Testis (tissue), 2 donors: ENCODE measurements around the gene OFD1.

Source experiments
- POLR2A ChIP-seq: fragments of 450-650 bp; IDR thresholded peaks from one replicate; pipeline ENCODE4 v1.6.1; 2017; ENCODE audit warnings: antibody characterized with exemption, mild to moderate bottlenecking, moderate library complexity
- TF ChIP-seq, protein P1 (sequence below), 3 experiments: fragments of 450-650 bp in 2 of 3; fragments of 200-600 bp in 1 of 3; sonication (generic) in 1 of 3; IDR thresholded peaks; one replicate each; pipeline ENCODE4 v1.5.1; 2016 to 2019; ENCODE audit warnings: antibody characterized with exemption in 3 of 3, mild to moderate bottlenecking in 2 of 3, moderate library complexity in 1 of 3

DNA sequence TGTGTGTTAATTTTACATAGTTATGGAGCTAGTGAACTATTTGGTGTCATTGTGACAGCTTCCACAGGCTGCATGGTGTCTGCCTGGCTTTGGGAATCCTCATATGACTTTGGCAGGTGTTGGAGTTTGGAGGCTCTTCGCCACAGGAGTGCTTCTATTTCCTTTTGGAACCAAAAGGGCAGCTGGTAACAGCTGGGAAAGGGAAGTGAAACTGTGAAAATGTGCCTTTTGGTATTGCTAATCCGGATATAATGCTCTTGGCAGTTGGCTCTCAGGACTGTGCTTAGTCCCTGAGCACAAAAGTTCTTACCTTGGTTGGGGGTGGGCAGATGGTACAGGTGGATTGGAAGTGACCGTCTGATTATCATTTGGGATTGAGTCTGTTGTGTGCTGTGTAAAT lies 18.1 kb downstream of the OFD1 start:
- TF ChIP-seq, protein P1, sequence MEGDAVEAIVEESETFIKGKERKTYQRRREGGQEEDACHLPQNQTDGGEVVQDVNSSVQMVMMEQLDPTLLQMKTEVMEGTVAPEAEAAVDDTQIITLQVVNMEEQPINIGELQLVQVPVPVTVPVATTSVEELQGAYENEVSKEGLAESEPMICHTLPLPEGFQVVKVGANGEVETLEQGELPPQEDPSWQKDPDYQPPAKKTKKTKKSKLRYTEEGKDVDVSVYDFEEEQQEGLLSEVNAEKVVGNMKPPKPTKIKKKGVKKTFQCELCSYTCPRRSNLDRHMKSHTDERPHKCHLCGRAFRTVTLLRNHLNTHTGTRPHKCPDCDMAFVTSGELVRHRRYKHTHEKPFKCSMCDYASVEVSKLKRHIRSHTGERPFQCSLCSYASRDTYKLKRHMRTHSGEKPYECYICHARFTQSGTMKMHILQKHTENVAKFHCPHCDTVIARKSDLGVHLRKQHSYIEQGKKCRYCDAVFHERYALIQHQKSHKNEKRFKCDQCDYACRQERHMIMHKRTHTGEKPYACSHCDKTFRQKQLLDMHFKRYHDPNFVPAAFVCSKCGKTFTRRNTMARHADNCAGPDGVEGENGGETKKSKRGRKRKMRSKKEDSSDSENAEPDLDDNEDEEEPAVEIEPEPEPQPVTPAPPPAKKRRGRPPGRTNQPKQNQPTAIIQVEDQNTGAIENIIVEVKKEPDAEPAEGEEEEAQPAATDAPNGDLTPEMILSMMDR (IDR thresholded peaks at IDR 0.05), result no peak
- TF ChIP-seq POLR2A, result no peak
